COLO668 (cell line): ENCODE data around the gene COQ10B.
A peak's percentile ranks its signal among the peaks of the same experiment; 100 is the strongest.
"Not testable (repeated sequence)": the region's sequence is repeated elsewhere in the genome, so short reads cannot be mapped to it uniquely, and the experiment has no call there.

Experiments
- DNase-seq: peaks from one replicate; lab custom pipeline; 2025; ENCODE audit not compliant: unreplicated experiment; lab: John Stamatoyannopoulos, UW

COQ10B gene

DNA sequence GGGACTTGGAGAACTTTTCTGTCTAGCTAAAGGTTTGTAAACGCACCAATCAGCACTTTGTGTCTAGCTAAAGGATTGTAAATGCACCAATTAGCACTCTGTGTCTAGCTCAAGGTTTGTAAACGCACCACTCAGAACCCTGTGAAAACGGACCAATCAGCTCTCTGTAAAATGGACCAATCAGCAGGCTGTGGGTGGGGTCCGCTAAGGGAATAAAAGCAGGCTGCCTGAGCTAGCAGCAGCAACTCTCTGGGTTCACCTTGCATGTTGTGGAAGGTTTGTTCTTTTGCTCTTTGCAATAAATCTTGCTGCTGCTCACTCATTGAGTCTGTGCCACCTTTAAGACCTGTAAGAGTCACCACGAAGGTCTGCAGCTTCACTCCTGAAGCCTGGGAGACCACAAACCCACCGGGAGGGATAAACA is 2.4 kb upstream of the COQ10B start:
- DNase-seq = not testable (repeated sequence)

DNA sequence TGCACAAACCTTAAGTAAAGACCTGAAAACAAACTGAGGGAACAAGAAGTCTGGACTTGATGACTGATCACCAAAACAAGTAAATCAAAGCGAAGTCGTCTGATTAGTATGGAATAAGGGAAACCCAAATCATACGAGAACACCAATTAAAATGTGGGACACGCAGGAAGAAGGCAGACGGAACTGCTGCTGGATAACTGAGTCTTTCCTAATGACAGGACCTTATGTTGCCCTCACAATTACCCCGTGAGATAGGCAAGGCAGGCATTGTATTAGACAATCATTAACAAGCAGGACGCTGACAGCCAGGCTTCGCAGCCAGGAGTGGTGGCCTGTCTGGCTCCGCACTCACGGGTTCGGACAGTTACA is 614 bp upstream of the COQ10B start:
- DNase-seq = no peak

DNA sequence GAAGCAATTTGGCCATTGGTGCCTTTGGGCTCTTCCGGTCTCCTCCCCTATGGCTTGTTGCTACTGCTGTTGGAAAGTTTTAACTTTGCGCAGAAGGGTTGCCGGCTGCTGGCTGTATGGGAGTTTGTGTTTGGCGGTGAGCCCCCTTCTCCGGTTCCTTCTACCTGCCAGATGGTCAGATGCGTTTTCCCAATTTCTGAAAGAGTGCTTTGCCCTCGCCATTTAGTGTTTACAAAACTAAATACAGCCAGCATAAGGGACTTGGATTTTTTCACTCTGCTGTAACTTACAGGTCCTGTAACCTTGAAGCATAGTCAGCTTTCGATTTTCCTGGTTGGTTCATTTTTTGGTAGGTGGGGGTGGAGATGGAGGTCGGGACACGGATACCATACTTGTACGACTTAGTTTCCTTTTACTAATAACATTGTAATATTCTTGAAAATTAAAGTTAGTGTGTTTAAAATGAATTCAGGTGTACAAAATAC is 604 bp downstream of the COQ10B start:
- DNase-seq = no peak

DNA sequence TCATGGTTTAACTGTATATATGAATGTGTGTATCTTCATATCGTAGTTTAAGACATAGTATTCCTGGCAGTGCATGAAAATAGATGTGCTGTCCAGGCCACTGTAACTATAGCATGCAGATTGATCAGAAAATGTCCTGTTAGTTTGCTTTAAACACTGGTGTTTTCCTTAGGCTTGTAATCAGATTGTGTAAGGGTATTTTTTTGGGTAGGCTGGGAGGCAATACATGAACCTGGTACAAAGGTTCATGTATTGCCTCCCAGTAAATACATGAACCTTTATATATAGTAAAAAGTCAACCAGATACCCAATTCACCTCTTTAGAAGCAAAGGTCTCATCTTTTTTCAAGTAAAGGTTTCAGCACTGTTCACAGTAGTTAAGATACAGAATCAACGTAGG is 1.6 kb downstream of the COQ10B start:
- no peak for DNase-seq

DNA sequence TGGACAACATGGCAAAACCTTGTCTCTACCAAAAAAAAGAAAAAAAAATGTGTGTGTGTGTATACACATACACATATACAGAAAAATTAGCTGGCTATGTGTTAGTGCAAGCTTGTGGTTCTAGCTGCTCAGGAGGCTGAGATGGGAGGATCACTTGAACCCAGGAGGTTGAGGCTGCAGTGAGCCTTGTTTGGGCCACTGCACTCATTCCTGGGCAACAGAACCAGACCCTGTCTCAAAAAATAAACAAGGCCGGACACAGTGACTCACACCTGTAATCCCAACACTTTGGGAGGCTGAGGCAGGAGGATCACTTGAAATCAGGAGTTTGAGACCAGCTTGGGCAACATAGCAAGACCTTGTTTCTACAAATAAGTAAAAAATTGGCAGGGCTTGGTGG is 2.1 kb downstream of the COQ10B start:
- no peak for DNase-seq

DNA sequence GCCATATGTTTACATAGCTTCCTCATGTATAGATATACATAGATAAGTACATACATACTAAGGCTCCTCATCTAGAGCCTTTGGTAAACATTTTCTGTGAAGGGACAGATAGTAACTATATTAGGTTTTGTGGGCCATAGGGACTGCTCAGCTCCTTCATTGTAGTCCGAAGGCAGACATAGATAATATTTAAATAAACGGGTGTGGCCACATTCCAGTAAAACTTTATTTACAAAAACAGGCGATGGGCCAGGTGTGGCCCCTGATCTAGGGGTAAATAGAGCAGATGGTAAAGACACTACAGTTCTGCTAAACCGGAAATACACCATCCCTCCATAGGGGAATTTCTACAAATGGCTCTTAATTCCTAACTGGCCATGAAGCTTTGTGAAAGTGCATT is 7.3 kb downstream of the COQ10B start:
- DNase-seq = peak; percentile 27

DNA sequence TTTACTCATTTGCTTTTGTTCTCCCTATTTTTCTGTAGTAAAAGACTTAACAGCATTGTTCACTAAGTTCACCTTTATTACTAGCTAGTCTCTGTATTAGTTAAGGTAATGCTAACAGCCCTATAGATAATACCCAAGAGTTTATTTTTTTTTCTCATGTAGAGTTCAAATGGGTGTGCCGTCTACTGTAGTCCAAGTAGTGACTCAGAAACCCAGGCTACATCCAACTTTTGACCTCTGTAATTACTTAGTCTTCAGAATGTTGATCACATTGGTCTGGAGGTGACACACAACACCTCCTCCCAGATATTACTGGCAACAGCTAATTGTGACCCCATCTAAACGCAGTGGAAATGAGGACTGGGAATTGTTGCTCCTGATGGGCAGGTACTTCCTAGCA is 7.7 kb downstream of the COQ10B start:
- DNase-seq = no peak

DNA sequence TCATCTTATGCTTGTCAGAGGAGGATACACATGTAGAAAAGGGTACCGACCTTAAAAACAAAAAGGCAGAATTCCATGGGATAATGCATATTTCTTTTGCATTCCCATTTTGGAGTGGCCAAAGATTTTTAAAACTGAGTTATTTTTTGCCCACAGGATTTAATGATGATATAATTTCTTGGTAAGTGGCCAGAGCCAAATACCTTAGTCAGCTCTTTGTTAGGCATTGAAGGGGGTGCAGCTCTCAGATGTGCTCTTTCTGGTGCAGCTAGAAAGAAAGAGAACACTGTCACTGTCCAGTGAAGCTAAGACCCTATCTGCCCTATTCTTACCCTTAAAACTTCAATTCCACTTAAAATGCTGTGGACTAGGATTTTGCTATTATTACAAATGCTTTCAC is 10.8 kb downstream of the COQ10B start:
- no peak for DNase-seq

DNA sequence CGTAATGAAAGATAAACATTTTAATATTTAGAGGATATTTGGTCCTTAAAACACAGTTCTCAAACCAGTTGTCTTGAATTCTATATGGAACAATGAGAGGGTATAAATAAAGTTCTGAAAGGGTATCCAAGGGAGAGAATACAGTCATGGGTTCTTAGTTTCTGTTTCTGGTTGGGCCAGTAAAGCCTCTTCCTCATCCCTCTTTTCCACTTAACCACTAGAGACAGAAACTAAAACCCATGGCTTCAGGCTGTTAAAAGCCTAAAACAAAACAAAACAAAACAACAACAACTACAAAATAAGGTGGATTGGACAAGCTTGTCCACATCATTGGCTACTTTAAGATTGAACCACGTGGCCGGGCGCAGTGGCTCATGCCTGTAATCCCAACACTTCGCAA is 18.8 kb downstream of the COQ10B start:
- DNase-seq = no peak

DNA sequence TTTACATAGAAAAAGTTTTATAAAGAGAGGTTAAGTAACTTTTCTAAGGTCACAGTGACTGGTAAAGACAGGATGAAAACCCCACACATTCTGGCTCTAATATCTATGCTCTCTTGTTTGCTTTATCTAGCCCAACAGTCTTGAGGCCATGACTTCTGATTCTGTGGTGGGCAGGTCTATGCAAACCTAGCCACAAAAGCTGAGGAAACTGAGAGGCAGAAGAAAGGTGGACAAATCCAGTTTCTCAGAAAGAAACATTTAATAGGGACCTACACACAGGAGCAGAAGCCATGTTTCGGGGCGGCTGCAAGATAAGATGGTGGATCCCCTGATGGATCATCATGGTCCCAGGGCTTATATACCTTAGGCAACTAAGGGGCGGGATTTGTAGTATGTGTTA is 24.4 kb downstream of the COQ10B start:
- no peak for DNase-seq

DNA sequence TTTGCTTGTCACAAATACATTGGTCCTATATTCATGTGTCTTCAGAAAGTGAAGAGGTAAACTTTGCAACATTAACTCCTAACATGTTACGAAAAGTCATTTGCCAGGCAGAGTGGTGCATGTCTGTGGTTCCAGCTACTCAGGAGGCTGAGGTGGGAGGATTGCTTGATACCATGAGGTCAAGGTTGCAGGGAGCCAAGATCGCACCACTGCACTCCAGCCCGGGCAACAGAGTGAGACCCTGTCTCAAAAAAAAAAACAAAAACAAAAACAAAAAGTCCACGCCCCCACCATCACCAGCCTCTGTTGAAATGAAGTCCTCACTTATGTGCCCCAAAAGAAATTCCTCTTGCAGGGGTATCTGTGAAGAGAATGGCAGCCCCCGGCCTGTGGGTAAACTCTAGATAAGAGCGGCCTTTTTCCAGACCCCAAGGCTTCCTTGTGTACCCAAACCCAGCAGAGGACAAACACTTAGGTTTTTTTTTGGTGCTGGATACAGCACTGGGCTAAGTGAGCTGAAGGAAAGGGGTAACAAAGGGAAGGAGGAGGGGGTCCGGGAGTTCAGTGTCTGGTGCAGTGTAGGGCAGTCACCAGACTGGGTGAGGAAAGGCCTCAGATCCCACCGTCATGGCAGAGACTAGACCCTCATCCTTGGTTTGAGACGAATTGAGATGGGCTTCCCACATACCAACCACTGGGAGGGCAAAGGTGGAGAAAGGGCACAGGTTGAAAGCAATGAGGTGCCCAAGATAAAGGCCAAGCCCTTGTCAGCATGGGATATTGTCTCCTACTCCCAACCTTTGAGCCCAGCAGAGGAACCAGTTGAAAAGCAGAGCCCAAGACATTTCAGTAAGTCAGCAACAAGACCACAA is 27.0 kb downstream of the COQ10B start:
- DNase-seq = no peak

DNA sequence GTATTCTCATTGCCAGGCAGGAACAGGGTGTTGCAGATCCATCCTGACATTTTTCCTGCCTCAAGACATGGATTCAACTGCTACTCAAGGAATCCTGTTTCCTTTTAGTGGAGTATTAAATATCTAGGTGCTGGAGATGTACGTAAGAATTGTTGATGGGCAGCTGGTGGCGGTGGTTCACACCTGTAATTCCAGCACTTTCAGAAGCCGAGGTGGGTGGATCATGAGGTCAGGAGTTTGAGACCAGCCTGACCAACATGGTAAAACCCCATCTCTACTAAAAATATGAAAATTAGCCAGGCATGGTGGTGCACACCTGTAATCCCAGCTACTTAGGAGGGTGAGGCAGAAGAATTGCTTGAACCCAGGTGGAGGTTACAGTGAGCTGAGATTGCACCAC is 30.9 kb downstream of the COQ10B start:
- DNase-seq = not testable (repeated sequence)

DNA sequence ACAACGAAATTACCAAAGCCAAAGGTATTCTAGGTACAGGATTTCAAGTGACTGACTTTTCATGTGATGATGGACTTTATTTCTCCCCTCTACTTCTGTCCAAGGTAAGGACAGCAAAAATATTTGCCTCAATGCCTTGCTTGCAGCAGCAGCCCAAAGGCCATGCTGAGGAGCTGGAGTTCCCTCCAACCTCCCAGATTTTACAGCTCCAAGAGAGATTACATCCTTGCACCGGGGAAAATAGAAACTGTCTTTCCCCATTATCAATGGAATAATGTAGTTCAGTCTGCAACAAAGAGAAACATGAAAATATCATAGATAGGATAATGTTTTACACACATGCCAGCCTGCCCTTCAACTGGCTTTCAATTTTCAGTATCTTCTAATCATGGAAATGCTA is 32.8 kb downstream of the COQ10B start:
- no peak for DNase-seq

DNA sequence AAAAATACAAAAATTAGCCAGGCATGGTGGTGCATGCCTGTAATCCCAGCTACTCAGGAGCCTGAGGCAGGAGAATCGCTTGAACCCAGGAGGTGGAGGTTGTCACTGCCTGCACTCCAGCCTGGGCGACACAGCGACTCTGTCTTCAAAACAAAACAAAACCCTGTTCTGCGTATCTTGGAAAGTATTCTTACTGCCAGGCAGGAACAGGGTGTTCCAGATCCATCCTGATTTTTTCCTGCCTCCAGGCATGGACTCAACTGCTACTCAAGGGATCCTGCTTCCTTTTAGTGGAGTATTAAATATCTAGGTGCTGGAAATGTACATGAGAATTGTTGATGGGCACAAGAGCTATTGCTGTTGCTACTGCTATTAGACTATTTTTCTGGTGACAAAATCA is 34.0 kb downstream of the COQ10B start:
- DNase-seq = no peak

DNA sequence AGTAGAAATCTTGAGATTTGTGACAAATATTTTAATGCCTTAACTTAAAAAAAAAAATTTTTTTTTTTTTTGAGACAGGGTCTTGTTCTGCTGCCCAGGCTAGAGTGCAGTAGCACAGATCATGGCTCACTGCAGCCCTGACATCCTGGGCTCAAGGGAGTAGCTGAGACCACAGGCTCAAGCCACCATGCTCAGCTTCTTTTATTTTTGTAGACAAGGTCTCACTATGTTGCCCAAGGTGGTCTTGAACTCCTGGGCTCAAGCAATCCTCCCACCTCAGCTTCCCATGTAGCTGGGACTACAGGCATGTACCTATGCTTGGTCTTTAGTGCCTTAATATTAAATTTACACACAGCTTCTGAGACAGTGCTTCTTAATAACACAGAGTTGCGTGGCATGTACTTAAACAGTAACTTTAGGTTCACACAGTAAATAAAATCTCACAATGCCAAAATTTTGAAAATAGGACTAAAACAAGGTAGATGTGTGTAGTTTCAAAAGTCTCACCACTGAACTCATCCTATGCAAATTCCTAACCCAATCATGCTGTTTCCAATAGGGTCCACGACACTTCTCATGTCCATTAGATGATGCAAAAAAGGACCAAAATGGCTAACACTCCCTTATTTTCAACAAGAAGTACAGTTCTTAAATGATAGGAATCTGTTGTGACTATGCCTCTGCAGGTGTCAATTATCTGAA is 42.2 kb downstream of the COQ10B start:
- DNase-seq = no peak

DNA sequence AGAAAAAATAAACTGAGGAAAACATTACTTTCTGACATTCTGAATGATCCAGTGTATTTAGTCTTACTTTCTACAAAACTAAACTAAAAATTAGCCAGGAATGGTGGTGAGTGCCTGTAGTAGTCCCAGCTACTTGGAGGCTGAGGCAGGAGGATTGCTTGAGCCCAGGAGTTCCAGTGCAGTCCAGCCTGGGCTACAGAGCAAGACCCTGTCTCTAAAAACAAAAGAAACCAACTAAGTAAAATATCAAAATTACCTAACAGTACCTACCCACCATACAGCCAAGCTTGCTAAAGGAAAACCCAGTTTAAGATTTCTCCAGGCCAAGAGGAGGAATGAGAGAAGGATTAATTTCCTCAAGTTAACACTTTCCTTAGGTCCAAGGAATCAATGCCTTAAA is 43.3 kb downstream of the COQ10B start:
- no peak for DNase-seq

DNA sequence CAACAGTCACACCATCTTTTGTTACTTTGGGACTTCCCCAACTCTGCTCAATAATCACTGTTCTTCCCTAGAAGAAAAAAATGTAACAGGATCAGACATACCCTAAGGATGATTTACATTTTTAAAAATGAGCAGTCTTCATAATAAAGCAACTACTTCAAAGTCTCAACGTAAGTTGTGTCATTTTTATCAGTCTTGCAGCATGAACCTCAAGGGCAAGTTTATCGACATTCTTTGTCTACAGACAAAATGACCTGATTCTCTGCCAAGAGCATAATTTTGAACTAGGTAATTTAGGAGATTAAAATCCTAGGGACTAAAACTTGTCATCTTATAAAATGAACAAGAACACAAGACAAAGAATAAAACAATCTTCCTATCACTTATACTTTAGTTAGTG is 44.0 kb downstream of the COQ10B start:
- no peak for DNase-seq

DNA sequence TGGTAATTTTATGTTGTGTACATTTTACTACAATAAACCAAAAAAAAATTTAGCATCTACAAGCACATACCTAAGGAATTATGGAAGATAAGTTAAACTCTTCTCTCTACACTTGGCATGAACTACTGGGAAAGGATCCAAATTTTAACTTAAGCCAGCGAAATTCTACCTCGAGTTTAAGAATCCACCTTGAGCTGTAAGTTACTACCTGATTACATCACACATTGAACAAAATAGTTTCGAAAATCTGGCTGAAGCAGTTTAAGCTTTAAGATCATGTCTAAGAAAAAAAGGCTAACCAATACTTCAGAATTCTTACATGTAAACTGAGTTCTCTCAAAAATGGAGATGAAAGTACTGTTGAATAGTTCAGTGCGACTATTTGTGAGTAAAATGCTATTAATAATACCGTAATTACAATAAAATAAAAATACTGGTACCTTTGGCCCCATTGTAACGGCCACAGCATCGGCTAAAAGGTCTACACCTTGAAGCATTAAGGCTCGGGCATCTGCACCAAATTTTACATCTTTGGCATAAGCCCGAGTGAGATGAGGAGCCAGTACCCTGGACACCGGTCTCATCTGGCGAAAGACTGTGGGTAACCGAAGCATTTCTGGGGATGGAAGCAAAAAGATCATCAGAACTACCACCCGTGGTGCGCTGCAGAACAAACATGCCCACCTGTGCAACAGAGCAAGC is 45.0 kb downstream of the COQ10B start:
- DNase-seq = no peak

DNA sequence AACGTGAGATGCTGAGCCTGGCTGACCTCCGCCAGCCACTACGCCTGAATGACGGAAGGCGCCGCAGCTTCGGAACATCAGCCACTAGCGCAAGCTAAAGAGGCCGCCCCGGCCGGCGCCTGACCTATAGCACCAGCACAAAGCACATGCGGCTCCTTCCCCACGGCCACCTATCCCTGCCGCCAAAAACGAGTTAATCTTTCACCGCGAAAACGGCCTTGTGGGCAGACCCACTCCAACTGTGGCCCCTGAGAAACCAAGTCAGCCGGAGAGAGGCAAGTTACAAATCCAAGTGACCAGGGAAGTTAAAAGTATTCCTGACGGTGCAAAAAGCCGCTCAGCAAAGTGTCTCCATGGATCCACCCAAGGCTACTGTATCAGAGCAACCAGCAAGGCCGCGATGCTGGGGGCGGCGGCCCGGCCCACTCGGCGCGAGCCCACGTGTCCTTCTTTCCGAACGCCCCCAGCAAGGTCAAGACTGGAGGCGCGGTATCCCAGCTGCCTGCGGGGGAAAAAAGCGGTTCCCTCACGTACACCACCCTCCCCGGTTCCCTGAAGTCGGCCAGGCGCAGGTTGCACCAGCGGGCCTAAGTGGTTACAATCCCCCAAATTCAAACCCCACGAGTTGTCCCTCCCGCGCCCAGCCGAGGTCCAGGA is 45.7 kb downstream of the COQ10B start:
- peak; percentile 72 for DNase-seq

DNA sequence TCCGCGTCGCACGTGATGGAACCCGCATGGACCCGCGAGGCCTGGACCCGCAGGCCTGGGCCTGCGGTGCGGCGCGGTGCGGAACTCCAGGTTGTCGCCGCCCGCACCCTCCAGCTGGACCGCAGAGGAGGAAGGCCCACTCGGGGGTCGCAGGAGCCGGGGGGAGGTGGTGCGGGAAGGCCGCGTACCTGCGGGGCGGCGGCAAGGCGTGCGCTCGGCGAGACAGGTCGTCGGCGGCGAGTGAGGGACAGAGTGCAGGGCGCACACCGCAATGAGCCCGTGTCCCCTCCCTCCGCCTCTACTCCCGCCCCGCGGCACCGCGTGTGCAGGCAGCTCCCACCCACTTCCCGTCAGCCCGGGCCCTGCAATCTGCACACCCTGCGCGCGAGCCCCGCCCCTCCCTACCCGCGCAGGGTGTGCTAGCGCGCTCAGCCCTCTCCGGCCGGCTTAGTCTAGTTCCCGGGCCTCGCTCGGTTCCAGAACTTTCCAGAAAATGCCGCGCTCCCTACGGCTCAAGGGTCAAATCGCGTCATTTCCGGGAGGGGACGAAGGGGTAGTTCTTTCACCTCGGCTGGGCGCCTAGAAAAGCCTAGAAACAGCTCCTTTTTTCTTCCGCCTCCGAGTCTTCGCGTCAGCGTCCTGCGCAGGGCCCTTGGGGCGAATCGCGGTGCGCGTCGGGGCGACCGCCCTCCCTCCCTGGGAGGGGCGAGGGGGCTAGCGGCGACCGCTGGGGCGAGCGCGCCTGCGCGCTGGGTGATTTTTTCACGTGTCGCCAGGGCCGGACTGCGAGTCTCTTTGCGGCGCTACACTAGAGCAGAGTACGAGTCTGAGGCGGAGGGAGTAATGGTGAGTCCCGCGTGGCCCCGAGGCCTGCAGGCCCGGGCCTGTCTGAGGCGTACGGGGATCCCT is 46.5 kb downstream of the COQ10B start, which contains the start of the genes HSPD1 and HSPE1:
HSPD1 (minus strand) TSS at position 247 of the 909 bp plus-strand sequence. CDS start 992 bp downstream, outside the sequence.
HSPE1 (plus strand) TSS at position 786 of the 909 bp plus-strand sequence; CDS start at position 844, 58 bp downstream.
- peak; percentile 99 for DNase-seq
